ENCODE data around the gene PGAP1. TPM values are rescaled to one million over a fixed set of nuclear protein-coding genes. Genes with fewer than 3 reads are reported as not detected.

The PGAP1 gene
- 1.4 to 3.7 TPM (median 2.4 TPM) in 5 replicates for total RNA-seq (2022; extraction: Qiagen RNA extraction)

GRCh38 chr2:196926562-196927375, at the start of gene PGAP1:
Gene PGAP1 (minus strand): TSS chr2:196926707. CDS start chr2:196926616, 91 bp downstream.

DNA sequence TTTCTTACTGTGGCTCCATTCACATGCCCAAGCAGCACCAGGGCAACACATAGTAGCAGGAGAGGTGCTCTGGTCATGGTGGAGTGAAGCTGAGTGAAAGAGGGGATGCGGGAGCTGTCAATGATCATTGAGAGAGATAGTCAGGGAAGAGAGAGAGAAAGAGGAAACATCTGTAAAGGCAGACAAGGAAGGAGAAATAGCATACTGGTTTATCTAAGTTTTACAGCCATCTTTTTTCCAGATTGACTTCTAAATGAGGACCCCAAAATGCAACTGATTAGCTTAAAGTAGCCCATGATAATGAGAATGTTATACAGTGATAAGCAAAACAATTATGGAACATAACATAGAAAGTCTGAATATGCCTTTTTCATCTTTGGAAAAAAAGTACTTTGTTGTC, 117.2 kb downstream of the PGAP1 start, which contains the start of gene C2orf66:
Gene C2orf66, minus strand, starts transcription at position 96 of the 400 bp plus-strand sequence. Its CDS starts 19 bp downstream, at position 77.

Other genes with a start within 250 kb of the PGAP1 start
- 15.4 to 20.0 TPM (median 18.4 TPM) in 5 replicates for gene GTF3C3, start 127.0 kb downstream of the PGAP1 start, total RNA-seq (2022; extraction: Qiagen RNA extraction)
- 0.07 to 0.14 TPM (median 0.09 TPM) in 3 of 5 replicates, not detected in the others for gene C2orf66, start 117.4 kb downstream of the PGAP1 start, total RNA-seq (2022; extraction: Qiagen RNA extraction)

Measured in A549 treated with Mapracorat at 1 μM for 4 hours (cell line).